GM12892 (cell line): ENCODE results near the gene PTPRK.

ENCODE experiments used
- POLR2A ChIP-seq: IDR thresholded peaks from 2 replicates; pipeline ENCODE4 v1.6.1; 2011; ENCODE audit warnings: low read depth, low read length, control low read depth
- TAF1 ChIP-seq: IDR thresholded peaks from 2 replicates; pipeline ENCODE4 v1.6.1; 2011; ENCODE audit warnings: low read depth, mild to moderate bottlenecking, control low read depth, low read length, borderline replicate concordance

DNA sequence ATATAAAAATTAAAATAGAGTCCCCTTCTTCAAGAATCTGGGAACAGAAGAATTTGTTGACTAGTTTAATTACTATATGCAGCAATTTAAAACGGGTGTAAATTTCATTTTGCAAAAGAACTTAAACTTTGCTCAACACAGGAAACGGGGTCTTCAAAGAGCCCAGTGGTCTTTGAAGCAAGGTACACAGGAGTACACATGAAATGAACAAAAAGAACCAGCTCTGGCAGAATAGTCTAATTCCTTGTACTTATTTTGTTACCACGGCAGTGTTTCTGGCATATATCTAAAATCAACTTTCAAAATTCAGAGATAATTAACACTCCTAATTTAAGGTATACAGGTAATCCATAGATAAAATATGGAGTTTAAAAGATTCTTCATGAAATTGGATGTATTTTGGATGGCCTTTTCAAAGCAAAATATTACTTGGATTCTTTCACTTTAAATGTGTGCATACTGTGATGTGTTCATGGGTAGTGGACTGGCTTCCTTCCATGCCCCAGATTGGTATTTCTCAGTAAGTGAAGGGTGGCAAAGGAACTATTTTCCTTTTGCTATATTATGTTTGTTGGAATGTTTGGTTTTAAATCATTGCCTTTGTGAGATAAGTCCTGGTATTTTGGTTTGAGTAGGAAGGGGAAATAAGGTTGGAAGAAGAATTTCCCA lies 522.8 kb downstream of the PTPRK start:
- TF ChIP-seq TAF1: no peak
- no peak for TF ChIP-seq POLR2A
